ENCODE data around the gene TMCO1. TPM values are rescaled to one million over a fixed set of nuclear protein-coding genes. Genes with fewer than 3 reads are reported as not detected.

The TMCO1 gene
- total RNA-seq, 1 experiment from 2014 or later: 64.1 TPM

- POLR2A ChIA-PET (ENCODE audit: unreplicated experiment): no interaction called here
- intact Hi-C loops (cut with micrococcal nuclease; ENCODE audit: unreplicated experiment): loop anchor here (5.0 kb wide), 2 partner anchors 68 to 778 kb away; partner anchors contain the start of gene TMCO1
Observed at GRCh38 chr1:165699577-165699976, 69.1 kb downstream of the TMCO1 start.

GRCh38 chr1:165698761-165699052 lies 70.0 kb downstream of the TMCO1 start:
- no peak for DNase-seq
- H3K4me2 ChIP-seq: peak overlapping the region; percentile 81

More at GRCh38 chr1:165699577-165699976, 69.1 kb downstream of the TMCO1 start:
- Histone ChIP-seq H3K4me2 (no peak overlapping the region), H3K4me3 (no peak overlapping the region), H3K36me3 (ENCODE audit: low read depth) (no peaks in the 10 kb centered on the region), H3K79me2 (ENCODE audit: low read depth) (peaks cover 29% of the 10 kb centered on the region), H2AFZ (no peak overlapping the region), H3K9me3 (ENCODE audit: insufficient read depth, low read depth) (no peaks in the 10 kb centered on the region), H4K20me1 (ENCODE audit: insufficient read depth) (no peaks in the 10 kb centered on the region), H3F3A (ENCODE audit: insufficient read depth, low read depth) (peaks cover 10% of the 10 kb centered on the region; the same call in 1 of the 2 replicates), H3K9me2 (ENCODE audit: insufficient read depth) (no peaks in the 10 kb centered on the region), H3K4me1 (replicated peaks; ENCODE audit: insufficient read depth) (peaks cover 20% of the 10 kb centered on the region), H3K27me3 (ENCODE audit: insufficient read depth, low read depth) (no peaks in the 10 kb centered on the region), H3K27ac (no peak overlapping the region)
- CTCF ChIA-PET: no interaction called here
- DNase-seq: no peak
- BruUV-seq (replicated peaks): no TSS peak
- TF ChIP-seq CTCF (conservative IDR thresholded peaks at IDR 0.05) (no peak), EZH2 (IDR thresholded peaks at IDR 0.05; ENCODE audit: low read depth) (no peak)

More at GRCh38 chr1:165698761-165699052, 70.0 kb downstream of the TMCO1 start:
- intact Hi-C loops (cut with micrococcal nuclease; ENCODE audit: unreplicated experiment): loop anchor here (1.0 to 5.0 kb wide), 3 partner anchors 67 to 779 kb away; partner anchors contain the start of genes MGST3 and TMCO1
- peak overlapping the region; percentile 65 for H3K4me3 ChIP-seq
- peaks cover 20% of the 10 kb centered on the region for H3K4me1 ChIP-seq (replicated peaks; ENCODE audit: insufficient read depth)
- TF ChIP-seq EZH2 (IDR thresholded peaks at IDR 0.05; ENCODE audit: low read depth) (no peak), CTCF (conservative IDR thresholded peaks at IDR 0.05) (no peak)
- no peaks in the 10 kb centered on the region for H4K20me1 ChIP-seq (ENCODE audit: insufficient read depth)
- no peaks in the 10 kb centered on the region for H3K27me3 ChIP-seq (ENCODE audit: insufficient read depth, low read depth)
- H3K27ac ChIP-seq: peak overlapping the region; percentile 62; the same call in 1 of the 2 replicates
- peaks cover 30% of the 10 kb centered on the region for H3K79me2 ChIP-seq (ENCODE audit: low read depth)
- H3F3A ChIP-seq (ENCODE audit: insufficient read depth, low read depth): peaks cover 10% of the 10 kb centered on the region; the same call in 1 of the 2 replicates
- peak overlapping the region; percentile 97 for H2AFZ ChIP-seq
- H3K36me3 ChIP-seq (ENCODE audit: low read depth): no peaks in the 10 kb centered on the region
- CTCF ChIA-PET: interaction anchor here (0.7 kb wide), 1 partner anchor 1520 kb away, joined by 4 read pairs; no protein-coding TSS in a partner anchor
- H3K9me3 ChIP-seq (ENCODE audit: insufficient read depth, low read depth): no peaks in the 10 kb centered on the region
- BruUV-seq (replicated peaks): TSS peak; percentile 71
- POLR2A ChIA-PET (ENCODE audit: unreplicated experiment): no interaction called here
- no peaks in the 10 kb centered on the region for H3K9me2 ChIP-seq (ENCODE audit: insufficient read depth)
